Activated CD4-positive, alpha-beta T cell treated with anti-CD3 and anti-CD28 coated beads, Interleukin-10, Interleukin-2, amounts not matched to agents 100 ng/mL and 50 ng/mL, durations not matched to agents 16 hours and 8 hours (primary cell): ENCODE measurements around the gene MRPS16.

ENCODE experiments used
- DNase-seq: peaks from one replicate; pipeline ENCODE4 v3.0.0-alpha.2; 2020

MRPS16 gene

GRCh38 chr10:73238990-73239566, 13.4 kb downstream of the MRPS16 start:
- DNase-seq, result no peak

DNA sequence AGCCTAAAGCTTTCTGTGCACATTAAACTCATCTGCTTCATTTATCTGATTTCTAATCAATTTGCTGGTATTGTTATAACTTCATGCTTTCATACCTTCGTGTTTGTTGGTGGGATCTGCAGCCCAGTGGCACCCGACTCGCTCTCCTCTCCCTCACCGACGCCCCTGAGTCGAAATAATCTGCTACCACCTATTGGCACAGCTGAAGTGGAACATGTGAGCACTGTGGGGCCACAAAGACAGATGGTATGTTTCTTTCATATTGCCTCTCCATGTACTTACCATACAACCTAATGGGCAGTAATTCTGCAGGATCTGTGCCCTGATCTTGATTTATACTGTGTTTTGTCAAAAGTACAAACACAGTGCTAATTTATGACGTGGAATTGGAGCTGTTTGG, 17.7 kb downstream of the MRPS16 start:
- DNase-seq, result no peak

DNA sequence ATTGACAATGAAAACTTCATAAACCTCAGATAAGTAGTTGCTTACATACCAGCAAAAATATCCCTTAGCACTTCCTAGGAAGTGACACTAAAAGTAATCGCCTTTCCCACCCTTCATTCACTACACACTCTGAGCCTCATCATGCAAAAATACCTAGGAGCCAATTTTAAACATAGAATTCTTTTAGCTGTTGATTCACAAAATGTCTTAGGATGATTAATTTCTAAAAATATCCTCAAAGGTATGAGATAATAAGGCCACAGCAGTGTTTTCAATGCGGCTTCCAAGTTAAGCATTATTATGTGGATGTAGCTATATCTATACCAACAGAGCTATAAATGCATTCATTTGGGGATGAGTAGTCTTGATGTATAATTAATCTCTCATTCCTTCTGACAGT, 18.6 kb downstream of the MRPS16 start:
- DNase-seq, result no peak

GRCh38 chr10:73232887-73233286, 19.6 kb downstream of the MRPS16 start:
- DNase-seq, result no peak

GRCh38 chr10:73229567-73229966, 22.9 kb downstream of the MRPS16 start:
- DNase-seq, result no peak

DNA sequence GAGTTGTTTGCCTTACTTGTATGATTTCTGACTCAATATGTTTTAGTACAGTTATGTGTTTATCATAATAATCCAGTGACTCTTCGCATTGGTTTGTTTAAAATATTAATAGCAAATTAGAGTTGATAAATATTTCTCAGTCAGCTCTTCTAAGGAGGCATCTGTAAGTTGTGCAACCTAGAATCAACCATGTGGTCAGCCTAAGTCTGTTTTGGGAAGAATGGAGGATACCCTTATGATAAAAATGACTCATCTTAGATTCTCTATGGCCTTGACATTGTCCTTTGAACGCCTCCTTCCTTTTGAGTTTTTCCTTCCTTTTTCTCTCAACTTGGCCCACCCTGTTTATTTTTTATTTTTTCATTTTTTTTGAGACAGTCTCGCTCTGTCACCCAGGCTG, 24.2 kb downstream of the MRPS16 start:
- DNase-seq, result no peak

DNA sequence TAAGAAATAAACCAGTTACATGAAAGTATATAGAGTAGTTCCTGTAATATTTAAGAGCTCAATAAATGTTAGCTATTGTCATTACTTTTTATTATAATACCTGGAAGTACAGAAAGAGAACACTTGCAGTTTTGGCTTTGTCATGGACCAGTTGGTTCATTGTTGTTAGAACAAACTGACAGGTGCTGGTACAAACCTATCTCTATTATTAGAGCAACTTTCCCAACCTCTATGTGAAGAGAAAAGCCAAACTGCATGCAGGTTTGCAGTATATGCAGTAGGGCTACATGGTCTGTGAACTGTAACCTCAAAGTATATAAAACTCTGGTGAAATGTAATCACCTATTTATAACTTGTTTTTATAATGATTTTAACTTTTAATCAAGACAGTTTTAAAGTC, 25.8 kb downstream of the MRPS16 start:
- DNase-seq, result no peak

- peak; percentile 13 for DNase-seq
These were observed 26.9 kb downstream of the MRPS16 start for GRCh38 chr10:73225518-73225917.

- DNase-seq, result no peak
These were observed 31.5 kb downstream of the MRPS16 start for GRCh38 chr10:73220989-73221388.

DNA sequence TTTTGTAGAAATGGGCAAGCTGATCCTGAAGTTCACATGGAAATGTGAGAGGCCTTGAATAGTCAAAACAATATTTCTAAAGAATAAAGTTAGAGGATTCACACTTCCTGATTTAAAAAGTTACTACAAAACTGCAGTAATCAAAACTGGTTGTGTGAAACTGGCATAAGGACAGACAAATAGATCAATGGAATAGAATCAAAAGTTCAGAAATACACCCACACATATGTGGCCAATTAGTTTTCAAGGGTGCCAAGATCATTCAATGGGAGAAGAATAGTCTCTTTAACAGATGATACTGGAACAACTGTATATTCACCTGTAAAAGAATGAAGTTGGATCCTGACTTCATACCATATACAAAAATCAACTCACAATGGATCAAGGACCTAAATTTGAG, 33.1 kb downstream of the MRPS16 start:
- no peak for DNase-seq

DNA sequence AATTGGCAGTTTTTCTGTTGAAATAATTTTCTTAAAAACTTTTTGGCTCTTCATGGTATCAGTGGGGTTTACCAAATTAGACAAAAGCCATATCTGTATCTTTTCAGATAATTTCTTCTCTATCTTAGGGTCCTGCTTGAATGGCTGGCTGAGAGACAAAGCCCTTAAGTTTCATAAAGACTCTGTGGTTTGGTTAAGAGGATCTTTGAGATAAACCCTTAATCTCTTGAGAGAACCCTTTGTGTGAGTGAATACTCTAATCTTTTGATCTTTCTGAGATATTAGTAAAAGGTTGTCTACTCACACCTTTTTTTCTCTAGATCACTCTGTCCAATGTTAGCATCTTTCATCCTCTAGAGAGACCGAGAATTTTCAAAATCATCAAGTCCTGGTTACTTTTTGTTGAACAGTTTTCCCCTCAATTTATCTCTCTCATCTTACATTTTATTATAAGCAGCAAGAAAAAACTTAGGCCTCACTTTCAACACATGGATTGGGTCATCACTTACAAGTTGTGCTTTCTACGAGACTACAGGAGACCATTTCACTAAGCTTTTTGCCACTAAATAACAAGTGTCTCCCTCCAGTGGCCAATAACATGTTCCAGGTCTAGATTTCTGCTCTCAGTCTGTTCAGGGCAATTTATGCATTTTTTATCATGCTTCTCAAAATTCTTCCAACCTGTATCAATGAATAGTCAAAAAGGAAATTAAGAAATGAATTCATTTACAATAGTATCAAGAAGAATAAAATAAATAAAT, 33.8 kb downstream of the MRPS16 start:
- DNase-seq, result peak; percentile 8

DNA sequence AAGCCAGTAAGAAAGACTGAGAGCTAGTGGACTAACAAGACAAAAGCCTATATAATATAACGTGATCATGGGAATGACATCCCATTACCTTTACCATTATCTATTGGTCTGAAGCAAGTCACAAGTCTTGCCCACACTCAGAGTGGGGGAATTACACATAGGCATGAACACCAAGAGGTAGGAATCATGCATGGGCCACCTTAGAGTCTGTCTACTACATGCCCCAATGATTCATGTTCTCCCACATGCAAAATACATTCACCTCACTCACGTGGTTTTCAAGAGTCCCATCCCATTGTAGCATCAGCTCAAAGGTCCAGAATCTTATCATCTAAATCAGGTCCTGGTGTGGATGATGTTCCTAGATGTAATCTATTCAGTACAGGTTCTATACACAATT, 34.8 kb downstream of the MRPS16 start:
- no peak for DNase-seq

GRCh38 chr10:73215749-73216148, 36.7 kb downstream of the MRPS16 start:
- no peak for DNase-seq

DNA sequence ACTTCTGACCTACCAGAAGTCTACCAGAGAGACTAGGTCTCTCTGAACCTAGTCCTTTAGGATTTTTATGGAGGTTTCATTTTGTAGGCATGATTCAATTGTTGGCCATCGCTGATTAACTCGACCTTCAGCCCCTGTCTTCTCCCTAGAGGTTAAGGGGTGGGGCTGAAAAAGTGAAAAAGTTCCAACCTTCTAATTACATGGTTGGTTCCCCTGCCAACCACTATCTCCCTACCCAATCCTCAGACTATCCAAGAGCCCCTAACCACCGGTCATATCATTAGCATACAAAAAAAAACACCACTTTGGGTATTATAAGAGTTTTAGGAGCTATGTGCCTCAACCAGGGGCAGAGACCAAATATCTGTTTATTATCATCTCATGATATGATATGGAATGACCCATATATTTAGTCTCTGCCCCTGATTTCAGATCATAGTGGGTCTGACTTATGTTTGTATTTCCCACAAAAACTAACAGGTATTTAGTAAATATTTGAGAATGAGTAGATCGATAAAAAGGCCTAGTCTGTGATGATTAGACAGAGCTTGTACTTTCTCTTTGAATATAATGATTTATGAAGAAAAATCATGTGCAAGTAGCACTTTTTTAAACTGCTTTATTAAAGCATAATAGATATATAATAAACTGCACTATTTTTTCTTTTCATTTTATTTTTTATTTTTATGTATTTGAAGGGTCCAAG, 41.2 kb downstream of the MRPS16 start:
- DNase-seq, result no peak

DNA sequence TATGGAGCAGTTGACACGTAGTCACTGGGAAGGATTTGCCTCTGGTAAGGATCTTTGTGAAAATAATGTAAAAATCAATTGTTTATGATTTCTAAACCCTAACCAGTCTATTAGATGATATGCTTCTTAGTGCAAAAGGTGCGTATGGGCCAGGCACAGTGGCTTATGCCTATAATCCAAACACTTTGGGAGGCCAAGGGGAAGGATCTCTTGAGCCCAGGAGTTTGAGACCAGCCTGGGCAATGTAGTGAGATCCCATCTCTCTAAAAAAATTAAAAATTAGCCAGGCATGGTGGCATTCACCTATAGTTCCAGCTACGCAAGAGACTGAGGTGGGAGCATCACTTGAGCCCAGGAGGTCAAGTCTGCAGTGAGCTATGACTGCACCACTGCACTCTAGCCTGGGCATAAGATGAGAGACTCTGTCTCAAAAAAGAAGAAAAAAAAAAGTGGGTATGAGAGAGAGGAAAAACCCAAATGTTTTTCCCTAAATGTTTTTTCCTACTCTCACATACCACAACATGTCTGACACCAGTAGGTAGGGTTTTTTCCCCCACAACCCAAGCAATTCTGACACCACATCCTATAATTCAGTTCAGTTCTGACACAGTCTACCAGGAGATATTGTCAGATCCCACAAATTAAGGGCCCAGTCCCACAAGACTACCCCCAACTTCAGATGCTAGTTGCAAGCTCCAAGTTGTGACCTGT, 41.9 kb downstream of the MRPS16 start:
- no peak for DNase-seq

DNA sequence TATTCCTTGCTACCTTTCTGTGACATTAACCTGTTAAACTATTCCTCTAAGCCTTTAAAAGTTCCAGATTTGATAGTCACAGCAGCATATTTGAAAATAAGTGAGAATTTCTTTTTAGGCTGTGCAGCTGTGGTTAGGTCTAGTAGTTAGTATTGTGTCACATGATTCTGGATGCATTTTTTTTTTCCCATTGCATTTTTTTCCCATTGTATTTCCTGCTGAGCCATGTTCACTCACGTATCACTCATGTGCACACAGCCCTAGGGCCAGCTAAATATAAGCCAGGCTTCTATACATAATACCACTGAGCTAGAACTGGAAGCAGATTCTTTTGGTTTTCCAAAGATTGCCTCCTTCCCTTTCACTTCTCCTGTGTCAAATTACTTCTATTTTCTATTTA, 42.7 kb downstream of the MRPS16 start:
- no peak for DNase-seq

DNA sequence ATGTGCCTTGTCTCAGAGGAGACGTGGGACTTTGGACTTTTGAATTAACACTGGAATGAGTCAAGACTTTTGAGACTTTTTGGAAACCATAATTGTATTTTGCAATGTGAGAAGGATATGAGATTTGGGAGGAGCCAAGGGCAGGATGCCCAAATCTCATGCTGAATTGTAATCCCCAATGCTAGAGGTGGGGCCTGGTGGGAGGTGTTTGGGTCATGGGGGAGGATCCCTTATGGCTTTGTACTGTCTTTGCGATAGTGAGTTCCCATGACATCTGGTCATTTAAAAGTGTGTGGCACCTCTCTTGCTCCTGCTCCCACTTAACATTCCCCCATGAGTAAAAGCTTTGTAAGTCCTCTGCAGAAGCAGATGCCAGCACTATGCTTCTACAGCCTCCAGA, 44.6 kb downstream of the MRPS16 start:
- DNase-seq, result no peak

DNA sequence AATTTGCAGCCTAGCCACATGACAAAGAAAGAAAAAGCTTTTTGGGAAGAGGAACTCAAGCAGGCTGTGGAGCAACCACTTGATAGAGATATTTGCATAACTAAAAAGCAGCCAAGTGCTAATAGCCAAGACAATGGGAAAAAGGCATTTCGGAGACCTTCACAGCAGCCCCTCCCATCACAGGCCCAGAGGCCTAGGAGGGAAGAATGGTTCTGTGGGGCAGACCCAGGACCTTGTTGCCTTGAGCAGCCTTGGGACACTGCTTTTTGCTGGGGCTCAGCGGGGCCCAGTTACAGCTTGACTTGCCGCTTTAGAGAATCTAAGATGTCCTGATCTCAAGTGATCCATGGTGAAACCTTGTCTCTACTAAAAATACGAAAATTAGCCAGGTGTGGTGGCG, 46.1 kb downstream of the MRPS16 start:
- DNase-seq, result no peak

DNA sequence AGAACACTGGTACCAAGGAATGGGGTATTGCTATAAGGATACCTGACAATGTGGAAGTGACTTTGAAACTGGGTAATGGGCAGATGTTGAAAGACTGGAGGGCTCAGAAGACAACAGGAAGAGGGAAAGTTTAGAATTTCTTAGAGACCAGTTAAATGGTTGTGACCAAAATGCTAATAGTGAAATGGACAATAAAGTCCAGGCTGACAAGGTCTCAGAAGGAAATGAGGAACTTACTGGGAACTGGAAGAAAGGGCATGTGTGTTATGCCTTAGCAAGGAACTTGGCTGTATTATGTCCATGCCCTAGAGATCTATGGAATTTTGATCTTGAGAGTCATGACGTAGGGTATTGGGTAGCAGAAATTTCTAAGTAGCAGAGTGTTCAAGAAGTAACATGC, 46.6 kb downstream of the MRPS16 start:
- no peak for DNase-seq

DNA sequence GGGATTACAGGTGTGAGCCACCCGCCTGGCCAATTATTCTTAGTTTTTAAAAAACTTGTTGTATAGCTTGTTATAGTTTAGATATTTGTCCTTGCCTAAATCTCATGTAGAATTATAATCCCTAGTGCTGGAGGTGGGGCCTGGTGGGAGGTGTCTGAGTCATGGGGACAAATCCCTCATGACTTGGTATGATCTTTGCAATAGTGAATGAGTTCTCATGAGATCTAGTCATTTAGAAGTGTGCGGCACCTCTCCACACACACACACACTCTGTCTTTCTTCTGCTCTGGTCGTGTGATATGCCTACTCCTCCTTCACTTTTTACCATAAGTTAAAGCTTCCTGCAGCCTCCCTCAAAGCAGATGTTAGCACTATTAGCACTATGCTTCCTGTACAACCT, 47.4 kb downstream of the MRPS16 start:
- no peak for DNase-seq
